PC-9 (cell line): ENCODE results near the gene SERPINC1.

Source experiments
- CTCF ChIP-seq: fragments of 200-600 bp; sonication (generic); conservative IDR thresholded peaks from 2 replicates; pipeline ENCODE4 v1.6.1; 2017; ENCODE audit warnings: mixed run types, antibody characterized with exemption, mild to moderate bottlenecking, moderate library complexity
- EZH2 ChIP-seq: fragments of 200-600 bp; sonication (generic); IDR thresholded peaks from 2 replicates; pipeline ENCODE4 v1.8.0; 2017; ENCODE audit warnings: antibody characterized with exemption, low read depth

- TF ChIP-seq CTCF (no peak), EZH2 (no peak)
These were observed 55.4 kb downstream of the SERPINC1 start for GRCh38 chr1:173861731-173862145.
